Measurements from ENCODE around the gene ZCCHC8. TPM values are rescaled to one million over a fixed set of nuclear protein-coding genes. Genes with fewer than 3 reads are reported as not detected.
"Not testable (repeated sequence)": the region's sequence is repeated elsewhere in the genome, so short reads cannot be mapped to it uniquely, and the experiment has no call there.

The ZCCHC8 gene
- total RNA-seq, 1 donor from 2014 or later: 21.8 TPM

- Mint-ChIP-seq H3K27me3 (ENCODE audit: low read depth) (no peaks in the 10 kb centered on the region), H3K27ac (ENCODE audit: unreplicated experiment) (peak overlapping the region; percentile 0), H3K9me3 (ENCODE audit: low read depth) (no peaks in the 10 kb centered on the region), H3K36me3 (ENCODE audit: low read depth) (no peaks in the 10 kb centered on the region), H3K4me3 (ENCODE audit: unreplicated experiment) (no peak overlapping the region), H3K4me1 (ENCODE audit: low read depth) (peaks cover 5% of the 10 kb centered on the region)
- TF ChIP-seq CTCF (IDR thresholded peaks at IDR 0.05): no peak
- DNase-seq (ENCODE audit: low spot score): no peak
These were observed 63.0 kb downstream of the ZCCHC8 start for GRCh38 chr12:122437656-122438121.

DNA sequence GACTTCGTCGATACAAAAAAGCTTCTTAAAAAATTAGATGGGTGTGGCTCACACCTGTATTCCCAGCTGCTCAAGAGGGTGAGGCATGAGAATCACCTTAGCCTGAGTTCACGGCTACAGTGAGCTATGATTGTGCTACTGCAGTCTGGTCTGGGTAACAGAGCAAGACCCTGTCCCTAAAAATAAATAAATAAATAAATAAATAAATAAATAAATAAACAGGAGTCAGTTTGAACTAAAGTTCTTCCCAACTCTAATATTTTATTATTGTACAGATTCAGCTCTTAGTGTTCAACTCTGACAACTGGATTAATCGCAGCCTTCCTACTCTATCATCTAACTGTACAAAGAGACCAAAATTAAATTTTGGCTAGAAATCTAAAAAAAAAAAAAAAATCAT lies 65.5 kb downstream of the ZCCHC8 start:
- no peaks in the 10 kb centered on the region for H3K9me3 Mint-ChIP-seq (ENCODE audit: low read depth)
- no peak for TF ChIP-seq CTCF (IDR thresholded peaks at IDR 0.05)
- no peaks in the 10 kb centered on the region for H3K36me3 Mint-ChIP-seq (ENCODE audit: low read depth)
- H3K4me3 Mint-ChIP-seq (ENCODE audit: unreplicated experiment): no peak overlapping the region
- no peaks in the 10 kb centered on the region for H3K27me3 Mint-ChIP-seq (ENCODE audit: low read depth)
- no peak overlapping the region for H3K27ac Mint-ChIP-seq (ENCODE audit: unreplicated experiment)
- no peak for DNase-seq (ENCODE audit: low spot score)
- peaks cover 5% of the 10 kb centered on the region for H3K4me1 Mint-ChIP-seq (ENCODE audit: low read depth)

DNA sequence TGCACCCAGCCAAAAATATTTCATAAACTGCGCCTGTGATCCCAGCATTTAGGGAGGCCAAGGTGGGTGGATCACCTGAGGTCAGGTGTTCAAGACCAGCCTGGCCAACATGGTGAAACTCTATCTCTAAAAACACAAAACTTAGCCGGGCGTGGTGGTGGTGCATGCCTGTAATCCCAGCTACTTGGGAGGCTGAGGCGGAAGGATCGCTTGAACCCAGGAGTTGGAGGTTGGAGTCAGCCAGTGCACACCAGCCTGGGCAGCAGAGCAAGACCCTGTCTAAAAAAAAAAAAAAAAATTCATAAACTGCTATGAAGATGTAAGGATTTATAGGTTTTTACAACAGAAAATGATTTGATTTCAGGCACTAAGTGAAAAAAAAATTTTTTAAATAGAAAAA lies 71.7 kb downstream of the ZCCHC8 start:
- not testable (repeated sequence) for H3K36me3 Mint-ChIP-seq (ENCODE audit: low read depth); DNase-seq (ENCODE audit: low spot score); H3K9me3 Mint-ChIP-seq (ENCODE audit: low read depth); H3K4me3 Mint-ChIP-seq (ENCODE audit: unreplicated experiment); H3K27me3 Mint-ChIP-seq (ENCODE audit: low read depth); H3K4me1 Mint-ChIP-seq (ENCODE audit: low read depth); H3K27ac Mint-ChIP-seq (ENCODE audit: unreplicated experiment)

DNA sequence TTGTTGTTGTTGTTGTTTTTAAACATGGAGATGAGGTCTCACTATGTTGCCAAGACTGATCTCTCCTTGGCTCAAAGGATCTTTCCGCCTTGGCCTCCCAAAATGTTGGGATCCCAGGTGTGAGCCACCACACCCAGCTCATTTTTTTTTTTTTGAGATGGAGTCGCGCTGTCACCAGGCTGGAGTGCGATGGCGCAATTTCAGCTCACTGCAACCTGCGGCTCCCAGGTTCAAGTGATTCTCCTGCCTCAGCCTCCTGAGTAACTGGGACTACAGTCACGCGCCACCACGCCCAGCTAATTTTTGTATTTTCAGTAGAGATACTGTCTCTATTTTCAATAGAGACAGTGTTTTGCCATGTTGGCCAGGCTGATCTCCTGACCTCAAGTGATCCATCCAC lies 73.3 kb downstream of the ZCCHC8 start:
- DNase-seq (ENCODE audit: low spot score): no peak
- no peak for TF ChIP-seq CTCF (IDR thresholded peaks at IDR 0.05)
- H3K36me3 Mint-ChIP-seq (ENCODE audit: low read depth): no peaks in the 10 kb centered on the region
- no peaks in the 10 kb centered on the region for H3K9me3 Mint-ChIP-seq (ENCODE audit: low read depth)
- no peak overlapping the region for H3K4me3 Mint-ChIP-seq (ENCODE audit: unreplicated experiment)
- H3K27me3 Mint-ChIP-seq (ENCODE audit: low read depth): no peaks in the 10 kb centered on the region
- no peak overlapping the region for H3K27ac Mint-ChIP-seq (ENCODE audit: unreplicated experiment)
- peaks cover 10% of the 10 kb centered on the region for H3K4me1 Mint-ChIP-seq (ENCODE audit: low read depth)

- Mint-ChIP-seq H3K27me3 (ENCODE audit: low read depth) (no peaks in the 10 kb centered on the region), H3K27ac (ENCODE audit: unreplicated experiment) (peak overlapping the region; percentile 94), H3K36me3 (ENCODE audit: low read depth) (no peaks in the 10 kb centered on the region), H3K4me1 (ENCODE audit: low read depth) (peaks cover 33% of the 10 kb centered on the region), H3K9me3 (ENCODE audit: low read depth) (no peaks in the 10 kb centered on the region), H3K4me3 (ENCODE audit: unreplicated experiment) (peak overlapping the region; percentile 82)
- TF ChIP-seq CTCF (IDR thresholded peaks at IDR 0.05): no peak
- no peak for DNase-seq (ENCODE audit: low spot score)
These were observed 77.2 kb downstream of the ZCCHC8 start for GRCh38 chr12:122423258-122424165.

Measured in chondrocyte (in vitro differentiated cells).